Subcutaneous abdominal adipose tissue (tissue), 5 donors: ENCODE results near the gene CCL11.
A peak's percentile ranks its signal among the peaks of the same experiment; 100 is the strongest.

Experiments used
- H3K27ac ChIP-seq: one replicate; pipeline ENCODE4 v1.7.0; 2013; ENCODE audit warnings: low read depth, mild to moderate bottlenecking, inconsistent platforms, low read length, moderate library complexity
- H3K27me3 ChIP-seq, 5 donors: one replicate each; pipeline ENCODE4 v1.7.0; 2013; ENCODE audit warnings: low read length in 5 of 5, inconsistent platforms in 1 of 5; ENCODE audit not compliant: control insufficient read depth in 5 of 5, insufficient read depth in 4 of 5
- H3K36me3 ChIP-seq, 5 donors: one replicate each; pipeline ENCODE4 v1.7.0; 2013; ENCODE audit warnings: low read length in 5 of 5; ENCODE audit not compliant: control insufficient read depth in 5 of 5, insufficient read depth in 5 of 5
- H3K4me1 ChIP-seq, 5 donors: one replicate each; pipeline ENCODE4 v1.7.0; 2013; ENCODE audit warnings: low read length in 5 of 5, mild to moderate bottlenecking in 3 of 5, moderate library complexity in 1 of 5; ENCODE audit not compliant: control insufficient read depth in 5 of 5, insufficient read depth in 5 of 5
- H3K4me3 ChIP-seq, 5 donors: one replicate each; pipeline ENCODE4 v1.7.0; 2013; ENCODE audit warnings: low read length in 5 of 5, low read depth in 1 of 5
- H3K9ac ChIP-seq, 5 donors: one replicate each; pipeline ENCODE4 v1.7.0; 2013; ENCODE audit warnings: low read length in 5 of 5, mild to moderate bottlenecking in 4 of 5, moderate library complexity in 3 of 5
- H3K9me3 ChIP-seq, 5 donors: one replicate each; pipeline ENCODE4 v1.7.0; 2013; ENCODE audit warnings: low read length in 5 of 5; ENCODE audit not compliant: control insufficient read depth in 5 of 5
- donor health status: healthy.
- donor health status: healthy.
- donor health status: healthy.
- donor health status: healthy.
- donor health status: healthy.

The CCL11 gene

GRCh38 chr17:34248511-34249024 lies 37.0 kb upstream of the CCL11 start:
- Histone ChIP-seq H3K36me3 (no peaks in the 10 kb centered on the region), H3K4me3 (no peak overlapping the region), H3K4me1 (peaks cover 29 to 87% (median 64%) of the 10 kb centered on the region in 5 donors), H3K27ac (peak overlapping the region; percentile 28), H3K9me3 (peaks cover 0 to 3% (median 0%) of the 10 kb centered on the region in 5 donors), H3K27me3 (peaks cover 0 to 4% (median 0%) of the 10 kb centered on the region in 5 donors), H3K9ac (no peak overlapping the region)

- Histone ChIP-seq H3K27me3 (peaks cover 0 to 4% (median 0%) of the 10 kb centered on the region in 5 donors), H3K4me1 (peaks cover 32 to 87% (median 69%) of the 10 kb centered on the region in 5 donors), H3K4me3 (no peak overlapping the region), H3K9me3 (peaks cover 0 to 3% (median 0%) of the 10 kb centered on the region in 5 donors), H3K36me3 (no peaks in the 10 kb centered on the region), H3K9ac (peak overlapping the region in 2 of 5 donors; percentile 22 to 39), H3K27ac (peak overlapping the region; percentile 28)
Observed at GRCh38 chr17:34249061-34249460, 36.5 kb upstream of the CCL11 start.

- peaks cover 37 to 89% (median 73%) of the 10 kb centered on the region in 5 donors for H3K4me1 ChIP-seq
- H3K36me3 ChIP-seq: no peaks in the 10 kb centered on the region
- H3K27ac ChIP-seq: peak overlapping the region; percentile 28
- peaks cover 0 to 3% (median 0%) of the 10 kb centered on the region in 5 donors for H3K9me3 ChIP-seq
- peak overlapping the region in 2 of 5 donors; percentile 22 to 39 for H3K9ac ChIP-seq
- H3K27me3 ChIP-seq: peaks cover 0 to 4% (median 0%) of the 10 kb centered on the region in 5 donors
- no peak overlapping the region for H3K4me3 ChIP-seq
Observed at GRCh38 chr17:34249478-34249877, 36.1 kb upstream of the CCL11 start.

- peaks cover 44 to 94% (median 80%) of the 10 kb centered on the region in 5 donors for H3K4me1 ChIP-seq
- peak overlapping the region in 1 of 5 donors; percentile 28 for H3K9ac ChIP-seq
- H3K27ac ChIP-seq: no peak overlapping the region
- H3K4me3 ChIP-seq: no peak overlapping the region
- H3K9me3 ChIP-seq: peaks cover 0 to 3% (median 0%) of the 10 kb centered on the region in 5 donors
- H3K27me3 ChIP-seq: peaks cover 0 to 8% (median 0%) of the 10 kb centered on the region in 5 donors
- peaks cover 0 to 1% (median 0%) of the 10 kb centered on the region in 5 donors for H3K36me3 ChIP-seq
Observed at GRCh38 chr17:34251186-34251585, 34.4 kb upstream of the CCL11 start.

GRCh38 chr17:34252095-34252443 lies 33.5 kb upstream of the CCL11 start:
- Histone ChIP-seq H3K36me3 (peaks cover 0 to 6% (median 0%) of the 10 kb centered on the region in 5 donors), H3K27me3 (peaks cover 0 to 8% (median 0%) of the 10 kb centered on the region in 5 donors), H3K27ac (peak overlapping the region; percentile 79), H3K9me3 (peaks cover 0 to 3% (median 0%) of the 10 kb centered on the region in 5 donors), H3K4me3 (peak overlapping the region in 1 of 5 donors; percentile 1), H3K9ac (peak overlapping the region in 2 of 5 donors; percentile 43 to 98), H3K4me1 (peaks cover 44 to 94% (median 81%) of the 10 kb centered on the region in 5 donors)

- H3K4me1 ChIP-seq: peaks cover 44 to 89% (median 81%) of the 10 kb centered on the region in 5 donors
- H3K9me3 ChIP-seq: peaks cover 0 to 3% (median 0%) of the 10 kb centered on the region in 5 donors
Observed at GRCh38 chr17:34252444-34253138, 33.0 kb upstream of the CCL11 start.

GRCh38 chr17:34253139-34253525 lies 32.4 kb upstream of the CCL11 start:
- Histone ChIP-seq H3K9ac (peak overlapping the region in 3 of 5 donors; percentile 2 to 68 (median 47)), H3K9me3 (peaks cover 0 to 3% (median 0%) of the 10 kb centered on the region in 5 donors), H3K4me3 (no peak overlapping the region), H3K4me1 (peaks cover 44 to 83% (median 80%) of the 10 kb centered on the region in 5 donors), H3K27ac (peak overlapping the region; percentile 79), H3K36me3 (peaks cover 0 to 6% (median 0%) of the 10 kb centered on the region in 5 donors), H3K27me3 (peaks cover 0 to 8% (median 0%) of the 10 kb centered on the region in 5 donors)

More at GRCh38 chr17:34252444-34253138, 33.0 kb upstream of the CCL11 start:
- Histone ChIP-seq H3K36me3 (peaks cover 0 to 6% (median 0%) of the 10 kb centered on the region in 5 donors), H3K4me3 (peak overlapping the region in 1 of 5 donors; percentile 25), H3K27me3 (peaks cover 0 to 8% (median 0%) of the 10 kb centered on the region in 5 donors), H3K9ac (peak overlapping the region; percentile 2 to 98 (median 47)), H3K27ac (peak overlapping the region; percentile 79)

- peak overlapping the region in 2 of 5 donors; percentile 68 to 75 for H3K9ac ChIP-seq
- peaks cover 44 to 78% (median 77%) of the 10 kb centered on the region in 5 donors for H3K4me1 ChIP-seq
- peaks cover 0 to 8% (median 0%) of the 10 kb centered on the region in 5 donors for H3K27me3 ChIP-seq
- peak overlapping the region; percentile 79 for H3K27ac ChIP-seq
- H3K4me3 ChIP-seq: peak overlapping the region in 4 of 5 donors; percentile 2 to 79 (median 72)
- H3K9me3 ChIP-seq: peaks cover 0 to 3% (median 0%) of the 10 kb centered on the region in 5 donors
- H3K36me3 ChIP-seq: peaks cover 0 to 6% (median 0%) of the 10 kb centered on the region in 5 donors
Observed at GRCh38 chr17:34254146-34254545, 31.4 kb upstream of the CCL11 start.

- H3K36me3 ChIP-seq: peaks cover 0 to 6% (median 0%) of the 10 kb centered on the region in 5 donors
- H3K9ac ChIP-seq: peak within 1 kb of the TSS; percentile 16 to 75 (median 63)
- peaks cover 0 to 8% (median 0%) of the 10 kb centered on the region in 5 donors for H3K27me3 ChIP-seq
- peaks cover 40 to 72% (median 71%) of the 10 kb centered on the region in 5 donors for H3K4me1 ChIP-seq
- H3K9me3 ChIP-seq: peaks cover 0 to 3% (median 0%) of the 10 kb centered on the region in 5 donors
- H3K27ac ChIP-seq: peak within 1 kb of the TSS; percentile 79
- peak within 1 kb of the TSS; percentile 58 to 79 (median 69) for H3K4me3 ChIP-seq
Observed at GRCh38 chr17:34254651-34255380, 30.7 kb upstream of the CCL11 start, which contains the start of gene CCL2. CCL2 (plus strand) TSS chr17:34255285; CDS start chr17:34255350, 65 bp downstream.
